CD4-positive, alpha-beta T cell treated with Interleukin-2 at 100 ng/mL for 4 hours (primary cell): ENCODE results near the gene HS1BP3.

Experiments used
- DNase-seq: peaks from one replicate; pipeline ENCODE4 v3.0.0-alpha.2; 2020; ENCODE audit warnings: low spot score

HS1BP3 gene

GRCh38 chr2:20570249-20570648 lies 80.6 kb downstream of the HS1BP3 start:
- DNase-seq = no peak

GRCh38 chr2:20569464-20570223 lies 81.3 kb downstream of the HS1BP3 start:
- no peak for DNase-seq

GRCh38 chr2:20568501-20569463 lies 82.1 kb downstream of the HS1BP3 start:
- DNase-seq = no peak

- DNase-seq = no peak
Observed at GRCh38 chr2:20567926-20568179, 83.0 kb downstream of the HS1BP3 start.
